ENCODE results near the gene MT1H.

DNA sequence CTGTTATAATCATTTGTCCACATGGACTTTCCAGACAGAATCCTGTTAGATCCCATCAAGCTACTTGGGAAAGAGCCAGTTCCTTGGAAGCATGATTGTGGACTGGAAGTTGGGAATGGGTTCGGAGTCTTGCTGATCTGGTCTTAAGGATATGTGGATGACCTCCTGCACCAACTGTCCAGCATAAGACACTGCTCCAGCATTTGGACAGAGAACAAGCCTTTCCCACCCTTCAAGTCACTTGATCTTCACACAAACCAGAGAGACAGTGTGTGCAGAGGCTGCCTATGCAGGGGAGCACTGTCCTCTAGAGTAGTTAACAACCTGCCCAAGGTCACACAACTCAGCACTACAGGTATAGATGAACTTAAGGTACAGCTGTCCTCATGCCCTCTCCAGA lies 23.8 kb upstream of the MT1H start:
- TF ChIP-seq, protein P1, sequence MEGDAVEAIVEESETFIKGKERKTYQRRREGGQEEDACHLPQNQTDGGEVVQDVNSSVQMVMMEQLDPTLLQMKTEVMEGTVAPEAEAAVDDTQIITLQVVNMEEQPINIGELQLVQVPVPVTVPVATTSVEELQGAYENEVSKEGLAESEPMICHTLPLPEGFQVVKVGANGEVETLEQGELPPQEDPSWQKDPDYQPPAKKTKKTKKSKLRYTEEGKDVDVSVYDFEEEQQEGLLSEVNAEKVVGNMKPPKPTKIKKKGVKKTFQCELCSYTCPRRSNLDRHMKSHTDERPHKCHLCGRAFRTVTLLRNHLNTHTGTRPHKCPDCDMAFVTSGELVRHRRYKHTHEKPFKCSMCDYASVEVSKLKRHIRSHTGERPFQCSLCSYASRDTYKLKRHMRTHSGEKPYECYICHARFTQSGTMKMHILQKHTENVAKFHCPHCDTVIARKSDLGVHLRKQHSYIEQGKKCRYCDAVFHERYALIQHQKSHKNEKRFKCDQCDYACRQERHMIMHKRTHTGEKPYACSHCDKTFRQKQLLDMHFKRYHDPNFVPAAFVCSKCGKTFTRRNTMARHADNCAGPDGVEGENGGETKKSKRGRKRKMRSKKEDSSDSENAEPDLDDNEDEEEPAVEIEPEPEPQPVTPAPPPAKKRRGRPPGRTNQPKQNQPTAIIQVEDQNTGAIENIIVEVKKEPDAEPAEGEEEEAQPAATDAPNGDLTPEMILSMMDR (tag by site-specific recombination; IDR thresholded peaks at IDR 0.05) = no peak
- no peak for TF ChIP-seq ZNF777 (tag by site-specific recombination; IDR thresholded peaks at IDR 0.05; ENCODE audit: borderline replicate concordance)
- no peak for TF ChIP-seq ZNF221 (tag by site-specific recombination; IDR thresholded peaks at IDR 0.05; ENCODE audit: borderline replicate concordance)
- no peak for TF ChIP-seq ZNF341 (tag by site-specific recombination; IDR thresholded peaks at IDR 0.05; ENCODE audit: low read depth)
- no peak for TF ChIP-seq KLF9 (tag by site-specific recombination; IDR thresholded peaks at IDR 0.05; ENCODE audit: low read depth)
- no peak for TF ChIP-seq ZNF133 (tag by site-specific recombination; IDR thresholded peaks at IDR 0.05)
- TF ChIP-seq REST (tag by site-specific recombination; IDR thresholded peaks at IDR 0.05) = peak; percentile 76
- no peak for TF ChIP-seq ZNF302 (tag by site-specific recombination; IDR thresholded peaks at IDR 0.05; ENCODE audit: low read depth)
- no peak for TF ChIP-seq REPIN1 (tag by site-specific recombination; IDR thresholded peaks at IDR 0.05; ENCODE audit: low read depth)
- TF ChIP-seq TCF7L2 (IDR thresholded peaks at IDR 0.05; ENCODE audit: borderline replicate concordance, low read depth, low read length) = no peak
- TF ChIP-seq, protein P2, sequence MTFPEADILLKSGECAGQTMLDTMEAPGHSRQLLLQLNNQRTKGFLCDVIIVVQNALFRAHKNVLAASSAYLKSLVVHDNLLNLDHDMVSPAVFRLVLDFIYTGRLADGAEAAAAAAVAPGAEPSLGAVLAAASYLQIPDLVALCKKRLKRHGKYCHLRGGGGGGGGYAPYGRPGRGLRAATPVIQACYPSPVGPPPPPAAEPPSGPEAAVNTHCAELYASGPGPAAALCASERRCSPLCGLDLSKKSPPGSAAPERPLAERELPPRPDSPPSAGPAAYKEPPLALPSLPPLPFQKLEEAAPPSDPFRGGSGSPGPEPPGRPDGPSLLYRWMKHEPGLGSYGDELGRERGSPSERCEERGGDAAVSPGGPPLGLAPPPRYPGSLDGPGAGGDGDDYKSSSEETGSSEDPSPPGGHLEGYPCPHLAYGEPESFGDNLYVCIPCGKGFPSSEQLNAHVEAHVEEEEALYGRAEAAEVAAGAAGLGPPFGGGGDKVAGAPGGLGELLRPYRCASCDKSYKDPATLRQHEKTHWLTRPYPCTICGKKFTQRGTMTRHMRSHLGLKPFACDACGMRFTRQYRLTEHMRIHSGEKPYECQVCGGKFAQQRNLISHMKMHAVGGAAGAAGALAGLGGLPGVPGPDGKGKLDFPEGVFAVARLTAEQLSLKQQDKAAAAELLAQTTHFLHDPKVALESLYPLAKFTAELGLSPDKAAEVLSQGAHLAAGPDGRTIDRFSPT (tag by site-specific recombination; IDR thresholded peaks at IDR 0.05) = no peak
- no peak for TF ChIP-seq ZBTB26 (tag by site-specific recombination; optimal IDR thresholded peaks at IDR 0.05)
- TF ChIP-seq ZNF394 (tag by site-specific recombination; IDR thresholded peaks at IDR 0.05; ENCODE audit: borderline replicate concordance) = no peak
- TF ChIP-seq HOXA7 (CRISPR knock-in tag; IDR thresholded peaks at IDR 0.05; ENCODE audit: borderline replicate concordance) = no peak
